HepG2 (cell line): ENCODE data around the gene SAPCD1. TPM values are rescaled to one million over a fixed set of nuclear protein-coding genes. Genes with fewer than 3 reads are reported as not detected.

Source experiments
- CBX5 ChIP-seq: sonication (generic); formaldehyde crosslinking; IDR thresholded peaks from 2 replicates; pipeline ENCODE4 v1.4.0; 2020; ENCODE audit warnings: missing genetic modification reagents, borderline replicate concordance
- DRAP1 ChIP-seq: IDR thresholded peaks from 2 replicates; pipeline ENCODE4 v1.6.1; 2016; ENCODE audit warnings: missing genetic modification reagents, missing compliant biosample characterization
- FOXJ3 ChIP-seq: sonication (generic); formaldehyde crosslinking; IDR thresholded peaks from 2 replicates; pipeline ENCODE4 v1.4.0; 2020; ENCODE audit warnings: missing genetic modification reagents, mild to moderate bottlenecking, borderline replicate concordance
- HBP1 ChIP-seq: IDR thresholded peaks from 2 replicates; pipeline ENCODE4 v1.6.1; 2016; ENCODE audit warnings: low read depth, control low read depth
- NFAT5 ChIP-seq: sonication (generic); formaldehyde crosslinking; IDR thresholded peaks from 2 replicates; pipeline ENCODE4 v1.4.0; 2020; ENCODE audit warnings: missing genetic modification reagents
- TP53 ChIP-seq: sonication (generic); formaldehyde crosslinking; conservative IDR thresholded peaks from 2 replicates; pipeline ENCODE4 v1.4.0; 2020; ENCODE audit warnings: missing genetic modification reagents
- ZFP36L2 ChIP-seq: sonication (generic); formaldehyde crosslinking; IDR thresholded peaks from 2 replicates; pipeline ENCODE4 v1.4.0; 2020; ENCODE audit warnings: missing genetic modification reagents
- ZNF10 ChIP-seq: sonication (generic); formaldehyde crosslinking; IDR thresholded peaks from 2 replicates; pipeline ENCODE4 v1.4.0; 2020; ENCODE audit warnings: mild to moderate bottlenecking, low read depth, missing genetic modification reagents, borderline replicate concordance
- ZNF138 ChIP-seq: sonication (generic); formaldehyde crosslinking; IDR thresholded peaks from 2 replicates; pipeline ENCODE4 v1.5.0; 2020; ENCODE audit warnings: mild to moderate bottlenecking, low read depth, missing genetic modification reagents
- ZNF142 ChIP-seq: sonication (generic); formaldehyde crosslinking; IDR thresholded peaks from 2 replicates; pipeline ENCODE4 v1.4.0; 2020; ENCODE audit warnings: missing genetic modification reagents
- ZNF432 ChIP-seq: sonication (generic); formaldehyde crosslinking; IDR thresholded peaks from 2 replicates; pipeline ENCODE4 v1.5.0; 2020; ENCODE audit warnings: missing genetic modification reagents, mild to moderate bottlenecking, borderline replicate concordance
- ZNF678 ChIP-seq: sonication (generic); formaldehyde crosslinking; IDR thresholded peaks from 2 replicates; pipeline ENCODE4 v1.4.0; 2020; ENCODE audit warnings: mild to moderate bottlenecking, missing genetic modification reagents
- ZNF773 ChIP-seq: sonication (generic); formaldehyde crosslinking; IDR thresholded peaks from 2 replicates; pipeline ENCODE4 v1.4.0; 2020; ENCODE audit warnings: missing genetic modification reagents, borderline replicate concordance
- polyA plus RNA-seq, 8 experiments: library from polyadenylated mRNA; depleted of rRNA in 3 of 8; stranded (reverse) in 7 of 8; unstranded in 1 of 8; fragments of >200 nt; fragmentation: Illumina TruSeq in 4 of 8; extraction: Trizol in 4 of 8; gene quantifications; 2 replicates each; pipeline versions ENCODE4 v1.2.1 to v1.2.3, GENCODE V29; 2011 to 2016; ENCODE audit warnings: low read depth in 4 of 8, missing spikeins in 1 of 8, mixed read lengths in 1 of 8; ENCODE audit not compliant: insufficient read depth in 1 of 8
- total RNA-seq, 5 experiments: library from RNA; depleted of rRNA; stranded (reverse); fragments of >200 nt; fragmentation: Illumina TruSeq; extraction: Trizol; gene quantifications; 2 replicates each; pipeline ENCODE4 v1.2.3, GENCODE V29; 2016; ENCODE audit warnings: low read depth in 1 of 5

The SAPCD1 gene
- total and polyA plus RNA-seq, 2 of the 13 experiments (the other 11 are each of a cell fraction or from before 2014, with no cell fraction given), result 2.5 to 3.9 TPM

GRCh38 chr6:31729515-31729978 is 32.9 kb upstream of the SAPCD1 start (continued):
- peak; percentile 14; the same call in 1 of the 2 replicates for TF ChIP-seq NFAT5 (CRISPR knock-in tag)
- TF ChIP-seq CBX5 (CRISPR knock-in tag), result peak; percentile 77; the same call in 1 of the 2 replicates
- TF ChIP-seq FOXJ3 (CRISPR knock-in tag), result peak; percentile 65; the same call in 1 of the 2 replicates
- no peak for TF ChIP-seq ZNF773 (CRISPR knock-in tag)
- no peak for TF ChIP-seq ZNF10
- TF ChIP-seq ZFP36L2 (CRISPR knock-in tag), result no peak; the same call in 1 of the 2 replicates
- no peak for TF ChIP-seq ZNF678 (CRISPR knock-in tag)
- no peak for TF ChIP-seq HBP1 (CRISPR knock-in tag)
- peak; percentile 77 for TF ChIP-seq ZNF142
- TF ChIP-seq ZNF432, result no peak
- peak; percentile 54; the same call in 1 of the 2 replicates for TF ChIP-seq DRAP1
- TF ChIP-seq ZNF138 (CRISPR knock-in tag), result no peak
- TF ChIP-seq TP53 (CRISPR knock-in tag), result peak; percentile 78; the same call in 1 of the 2 replicates
